HepG2 (cell line): ENCODE results near the gene BMI1. TPM values are rescaled to one million over a fixed set of nuclear protein-coding genes. Genes with fewer than 3 reads are reported as not detected.

ENCODE experiments used
- ATF1 ChIP-seq: IDR thresholded peaks from 2 replicates; pipeline ENCODE4 v1.6.1; 2016; ENCODE audit warnings: mild to moderate bottlenecking, control low read depth
- BORCS8-MEF2B ChIP-seq: sonication (generic); formaldehyde crosslinking; IDR thresholded peaks from 2 replicates; pipeline ENCODE4 v1.8.0; 2022; ENCODE audit warnings: mild to moderate bottlenecking, missing genetic modification reagents
- GFI1 ChIP-seq: sonication (generic); formaldehyde crosslinking; IDR thresholded peaks from 2 replicates; pipeline ENCODE4 v1.5.0; 2020; ENCODE audit warnings: missing genetic modification reagents, mild to moderate bottlenecking, borderline replicate concordance
- IRX3 ChIP-seq: sonication (generic); formaldehyde crosslinking; IDR thresholded peaks from 2 replicates; pipeline ENCODE4 v1.8.1; 2023; ENCODE audit warnings: mild to moderate bottlenecking, low read depth, missing genetic modification reagents, borderline replicate concordance
- NFKB2 ChIP-seq: sonication (generic); formaldehyde crosslinking; IDR thresholded peaks from 2 replicates; pipeline ENCODE4 v1.4.0; 2020; ENCODE audit warnings: missing genetic modification reagents, borderline replicate concordance
- POLR2A ChIP-seq, 2 experiments: IDR thresholded peaks; 2 replicates each; pipeline ENCODE4 v1.6.1; 2011; ENCODE audit warnings: low read depth in 2 of 2, low read length in 2 of 2, mild to moderate bottlenecking in 1 of 2, moderate library complexity in 1 of 2; ENCODE audit not compliant: insufficient read depth in 1 of 2
- ZIK1 ChIP-seq: sonication (generic); formaldehyde crosslinking; IDR thresholded peaks from 2 replicates; pipeline ENCODE4 v1.5.0; 2020; ENCODE audit warnings: mild to moderate bottlenecking, low read depth, missing genetic modification reagents, borderline replicate concordance
- ZNF329 ChIP-seq: sonication (generic); formaldehyde crosslinking; IDR thresholded peaks from 2 replicates; pipeline ENCODE4 v1.9.0; 2021; ENCODE audit warnings: low read depth, mild to moderate bottlenecking, missing genetic modification reagents
- ZNF430 ChIP-seq: sonication (generic); formaldehyde crosslinking; IDR thresholded peaks from 2 replicates; pipeline ENCODE4 v1.9.0; 2021; ENCODE audit warnings: mild to moderate bottlenecking, missing genetic modification reagents
- ZNF446 ChIP-seq: sonication (generic); formaldehyde crosslinking; IDR thresholded peaks from 2 replicates; pipeline ENCODE4 v1.5.0; 2020; ENCODE audit warnings: mild to moderate bottlenecking, missing genetic modification reagents
- ZNF530 ChIP-seq: sonication (generic); formaldehyde crosslinking; IDR thresholded peaks from 2 replicates; pipeline ENCODE4 v1.5.0; 2020; ENCODE audit warnings: low read depth, mild to moderate bottlenecking, missing genetic modification reagents
- ZNF720 ChIP-seq: sonication (generic); formaldehyde crosslinking; IDR thresholded peaks from 2 replicates; pipeline ENCODE4 v1.4.0; 2020; ENCODE audit warnings: missing genetic modification reagents
- polyA plus RNA-seq, 8 experiments: library from polyadenylated mRNA; depleted of rRNA in 3 of 8; stranded (reverse) in 7 of 8; unstranded in 1 of 8; fragments of >200 nt; fragmentation: Illumina TruSeq in 4 of 8; extraction: Trizol in 4 of 8; gene quantifications; 2 replicates each; pipeline versions ENCODE4 v1.2.1 to v1.2.3, GENCODE V29; 2011 to 2016; ENCODE audit warnings: low read depth in 4 of 8, missing spikeins in 1 of 8, mixed read lengths in 1 of 8; ENCODE audit not compliant: insufficient read depth in 1 of 8
- total RNA-seq, 5 experiments: library from RNA; depleted of rRNA; stranded (reverse); fragments of >200 nt; fragmentation: Illumina TruSeq; extraction: Trizol; gene quantifications; 2 replicates each; pipeline ENCODE4 v1.2.3, GENCODE V29; 2016; ENCODE audit warnings: low read depth in 1 of 5
- TF ChIP-seq, protein P1 (sequence below): sonication (generic); formaldehyde crosslinking; IDR thresholded peaks from 2 replicates; pipeline ENCODE4 v1.4.0; 2020; ENCODE audit warnings: missing genetic modification reagents
- TF ChIP-seq, protein P2 (sequence below): sonication (generic); formaldehyde crosslinking; IDR thresholded peaks from 2 replicates; pipeline ENCODE4 v1.8.0; 2022; ENCODE audit warnings: low read depth, missing genetic modification reagents
- TF ChIP-seq, protein P3 (sequence below): sonication (generic); formaldehyde crosslinking; IDR thresholded peaks from 2 replicates; pipeline ENCODE4 v1.5.1; 2020; ENCODE audit warnings: mild to moderate bottlenecking, missing genetic modification reagents, borderline replicate concordance
- TF ChIP-seq, protein P4 (sequence below): sonication (generic); formaldehyde crosslinking; IDR thresholded peaks from 2 replicates; pipeline ENCODE4 v1.4.0; 2020; ENCODE audit warnings: missing genetic modification reagents

BMI1 gene
- total and polyA plus RNA-seq, 2 of the 13 experiments (the other 11 are each of a cell fraction or from before 2014, with no cell fraction given) = 30.5 to 44.0 TPM

DNA sequence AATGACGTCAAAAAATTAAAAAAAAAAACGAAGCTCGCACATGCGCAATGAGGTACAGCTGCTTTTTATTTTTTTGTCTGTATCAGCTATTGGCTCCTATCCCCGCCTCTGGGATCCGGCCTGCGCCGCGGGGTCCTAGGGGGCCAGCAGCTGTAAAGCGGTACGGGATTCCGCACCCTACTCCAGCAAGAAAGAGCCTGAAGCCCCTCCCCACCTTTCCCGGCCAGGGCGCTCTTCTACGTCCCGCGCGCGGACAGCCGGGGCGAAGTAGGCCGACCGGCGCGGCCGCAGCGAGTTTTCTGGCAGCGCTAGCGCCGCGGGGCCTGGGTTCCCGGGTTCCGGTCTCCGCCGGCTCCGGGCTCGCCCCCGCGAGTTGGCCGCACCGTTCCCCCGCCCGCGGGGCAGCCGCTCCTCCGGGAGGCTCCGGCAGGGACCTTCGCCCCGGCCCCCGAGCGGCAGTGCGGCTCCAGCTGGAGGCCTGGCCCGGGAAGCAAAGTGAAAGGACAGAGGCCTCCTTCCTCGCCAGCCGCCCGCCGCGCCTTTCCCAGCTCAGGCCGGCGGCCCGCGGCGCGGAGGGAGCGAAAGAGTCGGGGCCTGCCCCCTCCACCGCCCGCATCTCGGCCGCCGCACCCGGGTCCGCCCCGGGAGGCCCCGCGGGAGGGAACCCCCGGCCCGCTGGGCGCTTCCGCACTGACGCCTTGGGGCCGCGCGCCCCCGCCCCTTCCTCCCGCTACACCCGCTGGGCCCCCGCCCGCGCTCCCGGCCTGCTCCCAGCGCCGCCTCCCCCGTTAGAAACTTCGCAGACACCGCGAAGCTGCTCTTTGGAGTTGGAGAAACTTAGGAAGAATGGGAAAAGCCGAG is 19.7 kb downstream of the BMI1 start (continued):
- TF ChIP-seq, protein P1, sequence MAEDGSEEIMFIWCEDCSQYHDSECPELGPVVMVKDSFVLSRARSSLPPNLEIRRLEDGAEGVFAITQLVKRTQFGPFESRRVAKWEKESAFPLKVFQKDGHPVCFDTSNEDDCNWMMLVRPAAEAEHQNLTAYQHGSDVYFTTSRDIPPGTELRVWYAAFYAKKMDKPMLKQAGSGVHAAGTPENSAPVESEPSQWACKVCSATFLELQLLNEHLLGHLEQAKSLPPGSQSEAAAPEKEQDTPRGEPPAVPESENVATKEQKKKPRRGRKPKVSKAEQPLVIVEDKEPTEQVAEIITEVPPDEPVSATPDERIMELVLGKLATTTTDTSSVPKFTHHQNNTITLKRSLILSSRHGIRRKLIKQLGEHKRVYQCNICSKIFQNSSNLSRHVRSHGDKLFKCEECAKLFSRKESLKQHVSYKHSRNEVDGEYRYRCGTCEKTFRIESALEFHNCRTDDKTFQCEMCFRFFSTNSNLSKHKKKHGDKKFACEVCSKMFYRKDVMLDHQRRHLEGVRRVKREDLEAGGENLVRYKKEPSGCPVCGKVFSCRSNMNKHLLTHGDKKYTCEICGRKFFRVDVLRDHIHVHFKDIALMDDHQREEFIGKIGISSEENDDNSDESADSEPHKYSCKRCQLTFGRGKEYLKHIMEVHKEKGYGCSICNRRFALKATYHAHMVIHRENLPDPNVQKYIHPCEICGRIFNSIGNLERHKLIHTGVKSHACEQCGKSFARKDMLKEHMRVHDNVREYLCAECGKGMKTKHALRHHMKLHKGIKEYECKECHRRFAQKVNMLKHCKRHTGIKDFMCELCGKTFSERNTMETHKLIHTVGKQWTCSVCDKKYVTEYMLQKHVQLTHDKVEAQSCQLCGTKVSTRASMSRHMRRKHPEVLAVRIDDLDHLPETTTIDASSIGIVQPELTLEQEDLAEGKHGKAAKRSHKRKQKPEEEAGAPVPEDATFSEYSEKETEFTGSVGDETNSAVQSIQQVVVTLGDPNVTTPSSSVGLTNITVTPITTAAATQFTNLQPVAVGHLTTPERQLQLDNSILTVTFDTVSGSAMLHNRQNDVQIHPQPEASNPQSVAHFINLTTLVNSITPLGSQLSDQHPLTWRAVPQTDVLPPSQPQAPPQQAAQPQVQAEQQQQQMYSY (CRISPR knock-in tag) = peak; percentile 57; the same call in 1 of the 2 replicates
- TF ChIP-seq ZNF720 (CRISPR knock-in tag) (no peak), ZNF430 (CRISPR knock-in tag) (no peak), IRX3 (0 out of 2 replicates have a peak, but pooled peaks have one; percentile 18), BORCS8-MEF2B (CRISPR knock-in tag) (no peak), ZNF446 (CRISPR knock-in tag) (peak; percentile 71; the same call in 1 of the 2 replicates), ZNF329 (CRISPR knock-in tag) (0 out of 2 replicates have a peak, but pooled peaks have one; percentile 12), ZNF530 (CRISPR knock-in tag) (0 out of 2 replicates have a peak, but pooled peaks have one; percentile 24), NFKB2 (CRISPR knock-in tag) (peak; percentile 51; the same call in 1 of the 2 replicates), ATF1 (CRISPR knock-in tag) (no peak; the same call in 1 of the 2 replicates), GFI1 (no peak), POLR2A (IDR thresholded peaks at IDR 0.05; ENCODE audit: insufficient read depth in 1 of 2, low read depth in 2 of 2, low read length in 2 of 2) (peak in 1 of 2 experiments; percentile 45; a peak in 3 of 4 replicates), ZIK1 (CRISPR knock-in tag) (no peak)
- TF ChIP-seq, protein P2, sequence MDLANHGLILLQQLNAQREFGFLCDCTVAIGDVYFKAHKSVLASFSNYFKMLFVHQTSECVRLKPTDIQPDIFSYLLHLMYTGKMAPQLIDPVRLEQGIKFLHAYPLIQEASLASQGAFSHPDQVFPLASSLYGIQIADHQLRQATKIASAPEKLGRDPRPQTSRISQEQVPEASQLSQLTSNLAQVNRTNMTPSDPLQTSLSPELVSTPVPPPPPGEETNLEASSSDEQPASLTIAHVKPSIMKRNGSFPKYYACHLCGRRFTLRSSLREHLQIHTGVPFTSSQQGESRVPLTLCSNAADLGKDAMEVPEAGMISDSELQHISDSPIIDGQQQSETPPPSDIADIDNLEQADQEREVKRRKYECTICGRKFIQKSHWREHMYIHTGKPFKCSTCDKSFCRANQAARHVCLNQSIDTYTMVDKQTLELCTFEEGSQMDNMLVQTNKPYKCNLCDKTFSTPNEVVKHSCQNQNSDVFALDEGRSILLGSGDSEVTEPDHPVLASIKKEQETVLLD (CRISPR knock-in tag) = peak; percentile 57
- TF ChIP-seq, protein P3, sequence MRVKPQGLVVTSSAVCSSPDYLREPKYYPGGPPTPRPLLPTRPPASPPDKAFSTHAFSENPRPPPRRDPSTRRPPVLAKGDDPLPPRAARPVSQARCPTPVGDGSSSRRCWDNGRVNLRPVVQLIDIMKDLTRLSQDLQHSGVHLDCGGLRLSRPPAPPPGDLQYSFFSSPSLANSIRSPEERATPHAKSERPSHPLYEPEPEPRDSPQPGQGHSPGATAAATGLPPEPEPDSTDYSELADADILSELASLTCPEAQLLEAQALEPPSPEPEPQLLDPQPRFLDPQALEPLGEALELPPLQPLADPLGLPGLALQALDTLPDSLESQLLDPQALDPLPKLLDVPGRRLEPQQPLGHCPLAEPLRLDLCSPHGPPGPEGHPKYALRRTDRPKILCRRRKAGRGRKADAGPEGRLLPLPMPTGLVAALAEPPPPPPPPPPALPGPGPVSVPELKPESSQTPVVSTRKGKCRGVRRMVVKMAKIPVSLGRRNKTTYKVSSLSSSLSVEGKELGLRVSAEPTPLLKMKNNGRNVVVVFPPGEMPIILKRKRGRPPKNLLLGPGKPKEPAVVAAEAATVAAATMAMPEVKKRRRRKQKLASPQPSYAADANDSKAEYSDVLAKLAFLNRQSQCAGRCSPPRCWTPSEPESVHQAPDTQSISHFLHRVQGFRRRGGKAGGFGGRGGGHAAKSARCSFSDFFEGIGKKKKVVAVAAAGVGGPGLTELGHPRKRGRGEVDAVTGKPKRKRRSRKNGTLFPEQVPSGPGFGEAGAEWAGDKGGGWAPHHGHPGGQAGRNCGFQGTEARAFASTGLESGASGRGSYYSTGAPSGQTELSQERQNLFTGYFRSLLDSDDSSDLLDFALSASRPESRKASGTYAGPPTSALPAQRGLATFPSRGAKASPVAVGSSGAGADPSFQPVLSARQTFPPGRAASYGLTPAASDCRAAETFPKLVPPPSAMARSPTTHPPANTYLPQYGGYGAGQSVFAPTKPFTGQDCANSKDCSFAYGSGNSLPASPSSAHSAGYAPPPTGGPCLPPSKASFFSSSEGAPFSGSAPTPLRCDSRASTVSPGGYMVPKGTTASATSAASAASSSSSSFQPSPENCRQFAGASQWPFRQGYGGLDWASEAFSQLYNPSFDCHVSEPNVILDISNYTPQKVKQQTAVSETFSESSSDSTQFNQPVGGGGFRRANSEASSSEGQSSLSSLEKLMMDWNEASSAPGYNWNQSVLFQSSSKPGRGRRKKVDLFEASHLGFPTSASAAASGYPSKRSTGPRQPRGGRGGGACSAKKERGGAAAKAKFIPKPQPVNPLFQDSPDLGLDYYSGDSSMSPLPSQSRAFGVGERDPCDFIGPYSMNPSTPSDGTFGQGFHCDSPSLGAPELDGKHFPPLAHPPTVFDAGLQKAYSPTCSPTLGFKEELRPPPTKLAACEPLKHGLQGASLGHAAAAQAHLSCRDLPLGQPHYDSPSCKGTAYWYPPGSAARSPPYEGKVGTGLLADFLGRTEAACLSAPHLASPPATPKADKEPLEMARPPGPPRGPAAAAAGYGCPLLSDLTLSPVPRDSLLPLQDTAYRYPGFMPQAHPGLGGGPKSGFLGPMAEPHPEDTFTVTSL (CRISPR knock-in tag) = no peak
- TF ChIP-seq, protein P4, sequence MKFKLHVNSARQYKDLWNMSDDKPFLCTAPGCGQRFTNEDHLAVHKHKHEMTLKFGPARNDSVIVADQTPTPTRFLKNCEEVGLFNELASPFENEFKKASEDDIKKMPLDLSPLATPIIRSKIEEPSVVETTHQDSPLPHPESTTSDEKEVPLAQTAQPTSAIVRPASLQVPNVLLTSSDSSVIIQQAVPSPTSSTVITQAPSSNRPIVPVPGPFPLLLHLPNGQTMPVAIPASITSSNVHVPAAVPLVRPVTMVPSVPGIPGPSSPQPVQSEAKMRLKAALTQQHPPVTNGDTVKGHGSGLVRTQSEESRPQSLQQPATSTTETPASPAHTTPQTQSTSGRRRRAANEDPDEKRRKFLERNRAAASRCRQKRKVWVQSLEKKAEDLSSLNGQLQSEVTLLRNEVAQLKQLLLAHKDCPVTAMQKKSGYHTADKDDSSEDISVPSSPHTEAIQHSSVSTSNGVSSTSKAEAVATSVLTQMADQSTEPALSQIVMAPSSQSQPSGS (CRISPR knock-in tag) = no peak
